B cell (primary cell): ENCODE data around the gene SCYL2. TPM values are rescaled to one million over a fixed set of nuclear protein-coding genes. Genes with fewer than 3 reads are reported as not detected.

Experiments used
- ATAC-seq: fragments of 200-7000 bp; cut with Tn5 transposase; one replicate; pipeline ENCODE4 v1.10.0; 2021; ENCODE audit warnings: low read depth, mild to moderate bottlenecking, moderate number of reproducible peaks, moderate library complexity
- CTCF ChIA-PET: fragments of 350-600 bp; sonication (Branson Sonifier 250); formaldehyde crosslinking; loops from one replicate; lab custom pipeline; 2021; ENCODE audit warnings: antibody characterized with exemption, inconsistent platforms; lab: Charles Lee
- POLR2A ChIA-PET: fragments of 350-600 bp; sonication (Branson Sonifier 250); formaldehyde crosslinking; loops from one replicate; lab custom pipeline; 2021; ENCODE audit warnings: antibody characterized with exemption; lab: Charles Lee
- DNase-seq: peaks from one replicate; pipeline ENCODE4 v3.0.0; 2013
- H2AFZ ChIP-seq: 2 replicates; pipeline ENCODE4 v1.6.1; 2012; ENCODE audit warnings: mild to moderate bottlenecking, low read depth, low read length; ENCODE audit not compliant: insufficient read depth, poor library complexity, severe bottlenecking
- H3K27ac ChIP-seq, 2 donors: 1 replicate in 1 of 2; 2 replicates in 1 of 2; pipeline ENCODE4 v1.5.1; 2012 to 2013; ENCODE audit warnings: low read length in 2 of 2, mild to moderate bottlenecking in 2 of 2, moderate library complexity in 1 of 2
- H3K27me3 ChIP-seq, 4 experiments: fragments of 200-600 bp in 1 of 4; sonication (generic) in 1 of 4; replicated peaks in 1 of 4; 1 replicate in 2 of 4; 2 replicates in 2 of 4; pipeline versions ENCODE4 v1.6.1 to v1.7.0; 2013 to 2016; ENCODE audit warnings: low read length in 3 of 4, mild to moderate bottlenecking in 2 of 4, mixed read lengths in 1 of 4, moderate library complexity in 1 of 4; ENCODE audit not compliant: insufficient read depth in 4 of 4, control insufficient read depth in 3 of 4; ENCODE audit errors: control extremely low read depth in 1 of 4
- H3K36me3 ChIP-seq, 2 experiments: replicated peaks in 1 of 2; 1 replicate in 1 of 2; 2 replicates in 1 of 2; pipeline versions ENCODE4 v1.6.1 to v1.7.1; 2013; ENCODE audit warnings: low read length in 1 of 2; ENCODE audit not compliant: insufficient read depth in 2 of 2, control insufficient read depth in 1 of 2; ENCODE audit errors: control extremely low read depth in 1 of 2, extremely low read depth in 1 of 2
- H3K4me1 ChIP-seq, 2 donors: fragments of 200-600 bp in 1 of 2; sonication (generic) in 1 of 2; 1 replicate in 1 of 2; 2 replicates in 1 of 2; pipeline versions ENCODE4 v1.5.1 to v1.6.1; 2013 to 2017; ENCODE audit warnings: low read length in 2 of 2; ENCODE audit not compliant: control insufficient read depth in 2 of 2, insufficient read depth in 2 of 2
- H3K4me2 ChIP-seq: replicated peaks from 2 replicates; pipeline ENCODE3; 2012; ENCODE audit warnings: mild to moderate bottlenecking, low read depth, low read length; ENCODE audit not compliant: poor library complexity, severe bottlenecking
- H3K4me3 ChIP-seq, 5 experiments: fragments of 200-600 bp in 1 of 5; sonication (generic) in 1 of 5; 1 replicate in 3 of 5; 2 replicates in 2 of 5; pipeline versions ENCODE4 v1.5.1 to v1.7.0; 2011 to 2016; ENCODE audit warnings: low read length in 4 of 5, mild to moderate bottlenecking in 4 of 5, low read depth in 2 of 5, control low read depth in 1 of 5, moderate library complexity in 1 of 5; ENCODE audit not compliant: insufficient read depth in 1 of 5; ENCODE audit errors: control extremely low read depth in 1 of 5, extremely low read depth in 1 of 5
- H3K79me2 ChIP-seq: fragments of 200-600 bp; sonication (generic); one replicate; pipeline ENCODE4 v1.6.0; 2016; ENCODE audit warnings: low read length; ENCODE audit not compliant: control insufficient read depth, insufficient read depth
- H3K9ac ChIP-seq: fragments of 200-600 bp; sonication (generic); 2 replicates; pipeline ENCODE4 v1.6.1; 2017; ENCODE audit warnings: mild to moderate bottlenecking, low read length, moderate library complexity
- H3K9me3 ChIP-seq, 3 donors: one replicate each; pipeline versions ENCODE4 v1.6.1 to v1.7.1; 2013; ENCODE audit warnings: low read length in 2 of 3; ENCODE audit not compliant: control insufficient read depth in 2 of 3, insufficient read depth in 1 of 3; ENCODE audit errors: control extremely low read depth in 1 of 3
- H4K20me1 ChIP-seq: 2 replicates; pipeline ENCODE4 v1.6.0; 2012; ENCODE audit warnings: mild to moderate bottlenecking, low read length; ENCODE audit not compliant: insufficient read depth, control insufficient read depth, poor library complexity, severe bottlenecking
- H3K27ac Mint-ChIP-seq: one replicate; pipeline ENCODE4 v1.8.0; 2021; ENCODE audit warnings: mixed read lengths
- H3K27me3 Mint-ChIP-seq: one replicate; pipeline ENCODE4 v1.8.0; 2021; ENCODE audit warnings: mixed read lengths
- H3K4me1 Mint-ChIP-seq: one replicate; pipeline ENCODE4 v1.8.0; 2021; ENCODE audit warnings: mixed read lengths
- H3K4me3 Mint-ChIP-seq: one replicate; pipeline ENCODE4 v1.8.0; 2021; ENCODE audit warnings: mixed read lengths
- H3K9me3 Mint-ChIP-seq: one replicate; pipeline ENCODE4 v1.8.0; 2022; ENCODE audit warnings: mixed read lengths; ENCODE audit not compliant: insufficient read depth
- CTCF ChIP-seq: fragments of 200-600 bp; IDR thresholded peaks from one replicate; pipeline ENCODE4 v1.8.0; 2022; ENCODE audit warnings: antibody characterized with exemption, mild to moderate bottlenecking
- EZH2 ChIP-seq: IDR thresholded peaks from 2 replicates; pipeline ENCODE4 v1.6.1; 2012; ENCODE audit warnings: borderline replicate concordance, low read depth, mild to moderate bottlenecking, moderate library complexity, low read length; ENCODE audit not compliant: insufficient read depth, poor library complexity, severe bottlenecking
- WGBS: methylation state at CpG from one replicate; pipeline ENCODE4 v1.1.5; 2013; ENCODE audit warnings: missing lambda C conversion rate; ENCODE audit not compliant: insufficient coverage; 5-methylcytosine and 5-hydroxymethylcytosine counted together
- intact Hi-C: fragments of 100-400 bp; cut with micrococcal nuclease; formaldehyde crosslinking; loops from one replicate; pipeline ENCODE4 v1.10.0; 2022
- polyA plus RNA-seq: library from polyadenylated mRNA; depleted of rRNA; stranded (reverse); fragments of >200 nt; gene quantifications from 2 replicates; pipeline ENCODE4 v1.2.3, GENCODE V29; 2012
- total RNA-seq, 2 donors: library from RNA; stranded (reverse); fragments of 120-200 nt in 1 of 2; gene quantifications; 1 replicate in 1 of 2; 2 replicates in 1 of 2; pipeline versions ENCODE4 v1.2.3 to v1.2.4, GENCODE V29; 2013 to 2022

Gene SCYL2
- total and polyA plus RNA-seq, 2 donors (not counting 1 experiment from before 2014, with no cell fraction given): 8.8 to 38.4 TPM

- H3K9me3 ChIP-seq: no peaks in the 10 kb centered on the region
- ATAC-seq: no peak
- POLR2A ChIA-PET: no interaction called here
- DNase-seq: no peak
- no peaks in the 10 kb centered on the region for H3K9me3 Mint-ChIP-seq
- TF ChIP-seq EZH2 (no peak), CTCF (no peak)
- peaks cover 0 to 30% of the 10 kb centered on the region in 2 experiments for H3K36me3 ChIP-seq
- intact Hi-C loops: no loop called here
- H3K4me3 Mint-ChIP-seq: no peak overlapping the region
- H3K4me1 ChIP-seq: no peaks in the 10 kb centered on the region
- H3K27me3 Mint-ChIP-seq: no peaks in the 10 kb centered on the region
- no peaks in the 10 kb centered on the region for H3K27me3 ChIP-seq
- no peaks in the 10 kb centered on the region for H3K79me2 ChIP-seq
- no peak overlapping the region for H3K27ac ChIP-seq
- CTCF ChIA-PET: no interaction called here
- no peaks in the 10 kb centered on the region for H4K20me1 ChIP-seq
- H3K9ac ChIP-seq: no peak overlapping the region
- H3K4me2 ChIP-seq: no peak overlapping the region
- no peak overlapping the region for H3K4me3 ChIP-seq
- WGBS: 93% methylated on average over 2 of the region's 5 CpGs
- H3K4me1 Mint-ChIP-seq: no peaks in the 10 kb centered on the region
- H2AFZ ChIP-seq: no peak overlapping the region
- no peak overlapping the region for H3K27ac Mint-ChIP-seq
These were observed 22.1 kb downstream of the SCYL2 start for GRCh38 chr12:100289038-100289437.

- intact Hi-C loops: no loop called here
- H4K20me1 ChIP-seq: no peaks in the 10 kb centered on the region
- no peak overlapping the region for H3K4me2 ChIP-seq
- H2AFZ ChIP-seq: no peak overlapping the region
- no peaks in the 10 kb centered on the region for H3K4me1 ChIP-seq
- CTCF ChIA-PET: no interaction called here
- no peak for TF ChIP-seq EZH2
- TF ChIP-seq CTCF: no peak
- ATAC-seq: no peak
- no peaks in the 10 kb centered on the region for H3K79me2 ChIP-seq
- H3K36me3 ChIP-seq: peaks cover 0 to 26% of the 10 kb centered on the region in 2 experiments
- no peak overlapping the region for H3K9ac ChIP-seq
- no peak for DNase-seq
- H3K9me3 ChIP-seq: no peaks in the 10 kb centered on the region
- no CpG with 5 or more reads among the region's 3 CpGs for WGBS
- H3K27me3 Mint-ChIP-seq: no peaks in the 10 kb centered on the region
- no peaks in the 10 kb centered on the region for H3K27me3 ChIP-seq
- no peak overlapping the region for H3K4me3 Mint-ChIP-seq
- H3K4me1 Mint-ChIP-seq: no peaks in the 10 kb centered on the region
- no peak overlapping the region for H3K4me3 ChIP-seq
- no peaks in the 10 kb centered on the region for H3K9me3 Mint-ChIP-seq
- no peak overlapping the region for H3K27ac Mint-ChIP-seq
- no peak overlapping the region for H3K27ac ChIP-seq
- POLR2A ChIA-PET: no interaction called here
These were observed 23.0 kb downstream of the SCYL2 start for GRCh38 chr12:100290016-100290415.
